ENCODE data around the gene PUS1. TPM values are rescaled to one million over a fixed set of nuclear protein-coding genes. Genes with fewer than 3 reads are reported as not detected.

PUS1 gene
- total RNA-seq, 1 experiment from 2014 or later: 77.3 TPM

- TF ChIP-seq YY1 (IDR thresholded peaks at IDR 0.05; ENCODE audit: extremely low read depth, insufficient replicate concordance, low read depth, low read length): no peak
- TF ChIP-seq JUND (IDR thresholded peaks at IDR 0.05): no peak
- TF ChIP-seq CEBPB (IDR thresholded peaks at IDR 0.05; ENCODE audit: low read depth): no peak
- no peak for TF ChIP-seq CBX3 (IDR thresholded peaks at IDR 0.05; ENCODE audit: low read depth)
- TF ChIP-seq EZH2 (IDR thresholded peaks at IDR 0.05): no peak
- TF ChIP-seq EGR1 (IDR thresholded peaks at IDR 0.05; ENCODE audit: low read depth): no peak
- TF ChIP-seq ZFX (IDR thresholded peaks at IDR 0.05): no peak
- no peak for TF ChIP-seq POLR2A (IDR thresholded peaks at IDR 0.05; ENCODE audit: borderline replicate concordance, extremely low read depth, insufficient read depth, insufficient read length)
- no peak for TF ChIP-seq MAX (IDR thresholded peaks at IDR 0.05)
- TF ChIP-seq ZBTB33 (IDR thresholded peaks at IDR 0.05; ENCODE audit: extremely low read depth, insufficient replicate concordance, low read length): no peak
- no peak for TF ChIP-seq TCF7L2 (IDR thresholded peaks at IDR 0.05; ENCODE audit: borderline replicate concordance, extremely low read depth, insufficient read depth, insufficient read length)
- TF ChIP-seq ATF3 (IDR thresholded peaks at IDR 0.05): no peak
- TF ChIP-seq SIN3A (IDR thresholded peaks at IDR 0.05; ENCODE audit: low read depth): no peak
- no peak for TF ChIP-seq ELF1 (IDR thresholded peaks at IDR 0.05; ENCODE audit: borderline replicate concordance, low read depth)
- TF ChIP-seq REST (IDR thresholded peaks at IDR 0.05; ENCODE audit: low read depth): no peak
- Histone ChIP-seq H3K4me3 (replicated peaks in 1 of 2; ENCODE audit: low read depth in 1 of 2, low read length in 2 of 2) (no peak overlapping the region), H2AFZ (ENCODE audit: low read depth, low read length, poor library complexity, severe bottlenecking) (no peak overlapping the region), H3K9ac (ENCODE audit: low read length) (no peak overlapping the region), H3K36me3 (ENCODE audit: control insufficient read depth in 1 of 2, insufficient read depth in 2 of 2, low read length in 2 of 2) (peaks cover 0 to 10% of the 10 kb centered on the region in 2 experiments; a peak in 2 of 4 replicates), H3K79me2 (ENCODE audit: insufficient read depth, low read length) (no peaks in the 10 kb centered on the region), H3K9me2 (ENCODE audit: insufficient read depth) (no peaks in the 10 kb centered on the region), H3K4me2 (ENCODE audit: low read length) (no peak overlapping the region), H4K20me1 (ENCODE audit: insufficient read depth) (no peaks in the 10 kb centered on the region), H3K4me1 (ENCODE audit: control insufficient read depth in 1 of 2, insufficient read depth in 2 of 2, low read length in 2 of 2) (peaks cover 3% of the 10 kb centered on the region in 2 experiments), H3K9me3 (ENCODE audit: control insufficient read depth in 1 of 2, insufficient read depth in 1 of 2, low read depth in 1 of 2, low read length in 2 of 2) (no peaks in the 10 kb centered on the region), H3K27ac (ENCODE audit: low read depth, low read length) (no peak overlapping the region), H3K27me3 (ENCODE audit: insufficient read depth, low read length) (no peaks in the 10 kb centered on the region)
- ChIA-PET POLR2A (no interaction called here), RAD21 (ENCODE audit: low non-redundant PET in 1 of 2, low total read pairs in 2 of 2, uncharacterized antibody in 2 of 2, unreplicated experiment in 2 of 2) (no interaction called here), CTCF (no interaction called here)
- ATAC-seq (no peak), DNase-seq (ENCODE audit: low read depth, low spot score) (no peak)
- BruUV-seq (replicated peaks): no TSS peak
- intact Hi-C loops (cut with micrococcal nuclease): no loop called here
These were observed 11.3 kb upstream of the PUS1 start for GRCh38 chr12:131917711-131918306.

Measured in HCT116 (cell line).